ENCODE data around the gene CCDC12.

CCDC12 gene

DNA sequence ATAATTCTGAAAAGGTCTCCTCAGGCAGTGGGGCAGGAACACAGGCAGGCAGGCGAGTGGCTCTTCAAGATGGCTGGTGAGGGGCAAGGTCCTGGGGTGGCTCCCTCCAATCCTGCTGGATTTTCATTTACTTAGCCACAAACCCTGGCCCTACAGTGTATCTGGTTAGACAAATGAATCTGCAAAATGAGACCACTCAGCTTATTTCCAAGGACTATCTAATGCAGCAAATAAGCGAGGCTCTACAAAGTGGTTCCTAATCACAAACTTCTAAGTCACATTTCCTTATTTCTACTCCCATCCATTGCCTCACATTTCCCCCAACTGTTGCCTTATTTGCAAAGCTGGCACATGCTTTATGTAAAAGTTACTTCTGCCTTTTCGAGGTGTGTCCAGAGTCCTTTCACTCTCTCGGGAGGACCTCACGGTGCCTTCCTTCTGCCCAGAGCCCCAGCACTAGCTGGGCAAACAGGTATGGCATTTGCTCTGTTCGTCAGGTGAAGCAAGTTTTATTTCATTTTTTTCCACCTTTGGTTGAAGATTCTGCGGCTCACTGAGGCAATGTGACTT is 40.5 kb downstream of the CCDC12 start:
- no peak for DNase-seq (ENCODE audit: low read depth)

DNA sequence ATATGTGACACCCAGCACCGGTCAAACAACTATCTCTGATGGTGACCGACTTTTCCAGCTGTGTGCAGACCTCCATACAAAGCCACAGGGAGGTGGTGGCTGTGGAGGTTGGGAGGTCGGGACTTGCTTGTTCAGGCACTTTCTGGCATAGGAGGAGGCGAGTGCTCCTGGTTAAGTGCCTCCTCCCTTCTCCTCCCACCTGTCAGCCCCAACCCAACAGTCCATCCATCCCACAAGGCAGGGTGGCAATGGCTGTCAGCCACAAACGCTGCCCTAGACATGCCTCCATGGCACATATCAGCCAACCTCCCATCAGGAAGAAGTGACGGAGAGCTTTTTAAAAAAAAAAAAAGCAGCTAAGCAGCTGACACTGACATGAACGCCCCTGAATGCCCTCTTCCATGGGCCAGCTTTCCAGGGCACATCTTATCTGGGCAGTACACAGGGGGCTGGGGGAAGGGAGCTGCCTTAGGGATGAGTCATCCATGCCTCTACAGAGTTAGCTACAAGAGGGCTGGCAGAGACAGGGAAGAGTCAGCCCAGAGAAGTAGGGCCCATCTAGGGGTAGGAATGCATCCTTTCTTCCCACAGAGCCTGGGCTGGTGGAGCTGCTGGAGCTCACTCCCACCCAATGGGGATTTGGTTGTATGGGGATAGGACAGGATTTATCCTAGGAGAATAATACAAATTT is 41.2 kb downstream of the CCDC12 start:
- DNase-seq (ENCODE audit: low read depth), result no peak

DNA sequence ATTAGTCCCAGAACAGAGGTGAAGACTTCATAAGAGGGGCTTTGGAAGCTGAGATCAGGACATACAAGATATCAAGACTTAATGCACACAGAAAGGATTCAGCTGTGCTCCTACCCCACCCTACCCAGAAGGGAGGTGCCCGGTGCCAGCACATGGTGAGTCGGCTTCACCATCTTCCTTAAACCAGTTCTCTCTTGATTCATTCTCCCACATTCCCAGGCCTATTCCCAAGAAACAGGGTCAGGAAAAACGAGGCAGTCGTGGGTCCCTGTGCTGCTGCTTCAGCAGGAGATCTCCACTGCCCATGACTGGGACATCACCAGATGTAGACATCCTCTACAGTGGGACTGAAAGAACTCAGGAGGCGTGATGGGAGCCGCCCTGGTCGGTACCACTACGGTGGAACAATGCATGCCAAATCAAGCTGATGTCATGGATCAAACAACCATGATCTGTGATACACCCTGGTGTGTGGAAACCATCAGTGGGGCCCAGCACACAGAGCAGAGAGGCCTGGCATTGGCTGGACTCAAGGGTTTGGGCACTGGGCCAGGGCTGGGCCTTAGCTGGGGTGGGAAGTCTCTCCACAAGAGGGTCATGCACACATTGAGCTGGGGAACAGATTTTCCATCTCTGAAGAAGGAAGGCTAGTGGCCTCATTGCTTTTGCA is 41.9 kb downstream of the CCDC12 start:
- DNase-seq (ENCODE audit: low read depth), result no peak

DNA sequence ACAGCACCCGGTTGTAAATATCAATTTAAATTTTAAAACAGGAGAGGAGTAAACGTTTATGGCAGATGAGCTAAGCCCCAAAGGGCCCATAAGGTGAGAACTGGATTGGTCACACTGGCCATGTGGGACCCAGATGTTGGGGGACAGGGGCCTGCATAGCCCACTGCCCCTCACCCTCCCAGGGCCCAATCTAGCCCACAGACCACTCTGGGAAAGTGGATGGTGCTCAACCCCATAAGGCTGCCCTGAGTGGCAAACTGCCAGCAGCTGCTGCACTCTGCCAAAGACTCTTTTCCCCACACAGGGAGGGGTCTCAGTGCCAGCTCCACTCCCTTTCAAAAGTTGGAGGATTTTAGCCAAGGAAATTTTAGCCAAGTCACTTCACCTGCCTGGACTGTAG is 42.5 kb downstream of the CCDC12 start:
- DNase-seq (ENCODE audit: low read depth), result no peak

DNA sequence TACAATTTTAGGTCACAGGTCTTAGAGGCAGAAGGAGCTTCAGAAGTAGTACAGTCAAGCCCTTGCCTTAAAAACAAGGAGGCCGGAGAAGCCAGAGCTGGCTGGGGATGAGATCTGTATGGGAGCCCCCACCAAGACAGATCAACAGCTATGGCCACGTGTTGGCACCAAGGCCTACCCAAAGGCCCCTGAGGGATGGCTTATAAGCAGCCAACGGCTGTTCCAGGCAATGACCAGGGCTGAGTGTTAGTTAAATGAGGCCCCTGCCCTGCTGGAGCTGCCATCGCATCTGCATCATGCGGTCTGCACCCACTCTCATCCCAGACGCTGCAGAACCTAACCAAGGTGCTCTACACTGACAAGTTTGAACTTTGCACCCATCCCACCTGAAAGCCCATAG is 43.3 kb downstream of the CCDC12 start:
- DNase-seq (ENCODE audit: low read depth), result no peak

DNA sequence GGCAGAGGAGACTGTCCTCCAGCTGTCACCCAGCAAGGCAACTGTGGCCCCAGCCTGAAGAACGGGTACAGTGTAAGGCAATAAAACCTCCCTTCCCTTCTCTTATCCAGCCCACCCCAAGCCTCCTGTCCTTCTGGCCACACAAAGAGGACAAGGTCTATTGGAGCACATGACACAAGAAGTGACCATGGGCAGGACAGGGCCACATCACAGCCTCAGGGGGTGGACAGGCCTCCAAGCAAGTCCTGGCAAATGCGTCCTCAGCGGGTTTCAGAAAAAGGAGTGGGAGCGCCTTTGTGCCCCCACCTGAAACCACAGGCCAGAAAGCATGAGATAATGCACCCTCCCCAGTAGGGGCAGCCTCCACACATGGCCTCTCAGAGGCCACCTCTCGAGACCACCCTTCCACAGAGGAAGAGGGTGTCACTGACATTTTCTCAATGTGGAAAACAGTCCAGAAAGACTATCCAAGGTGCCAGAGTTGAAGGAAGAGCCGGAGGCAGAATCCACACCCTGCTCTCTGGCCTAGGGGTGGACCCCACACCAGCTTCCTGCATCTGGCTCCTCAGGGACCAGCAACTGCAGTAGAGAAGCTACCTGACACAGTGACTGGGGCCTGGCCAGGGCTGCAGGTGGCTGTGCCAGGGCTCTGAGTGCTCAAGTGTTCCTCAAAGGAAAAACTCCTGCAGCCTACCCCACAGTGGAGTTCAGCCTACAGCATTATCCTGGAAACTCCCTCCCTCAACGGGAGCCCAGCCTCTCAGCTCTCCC is 43.9 kb downstream of the CCDC12 start:
- no peak for DNase-seq (ENCODE audit: low read depth)

DNA sequence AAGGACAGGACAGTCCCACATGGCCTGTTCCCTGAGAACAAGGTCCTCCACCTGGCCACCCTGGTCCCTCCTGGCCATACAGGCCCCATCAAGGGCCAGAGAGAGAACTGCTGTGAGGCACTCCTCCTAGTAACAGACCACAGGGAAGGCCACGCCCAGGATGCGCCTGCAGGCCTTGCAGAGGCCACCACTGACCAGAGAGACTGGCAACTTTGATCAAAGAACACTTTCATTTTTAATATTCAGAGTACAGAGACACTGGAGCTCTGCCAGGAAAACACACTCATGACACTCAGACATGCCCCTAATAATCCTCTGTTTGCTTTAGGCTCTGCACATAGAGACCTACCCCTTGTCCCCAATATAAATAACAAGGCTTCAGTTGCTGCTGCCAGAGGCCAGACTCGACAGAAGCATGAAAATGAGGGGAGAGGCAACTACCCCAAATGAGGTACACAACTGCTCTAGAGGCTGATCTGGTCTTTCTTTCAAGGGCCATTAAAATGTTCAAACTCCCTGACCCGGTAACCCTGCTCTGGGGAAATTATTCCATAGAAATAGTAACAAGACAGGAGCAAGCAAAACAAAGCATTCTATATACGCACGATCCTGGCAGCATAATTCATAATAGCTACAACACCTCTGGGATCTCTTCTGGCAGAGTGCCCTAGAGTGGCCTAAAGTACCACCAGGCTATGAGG is 44.8 kb downstream of the CCDC12 start:
- no peak for DNase-seq (ENCODE audit: low read depth)

DNA sequence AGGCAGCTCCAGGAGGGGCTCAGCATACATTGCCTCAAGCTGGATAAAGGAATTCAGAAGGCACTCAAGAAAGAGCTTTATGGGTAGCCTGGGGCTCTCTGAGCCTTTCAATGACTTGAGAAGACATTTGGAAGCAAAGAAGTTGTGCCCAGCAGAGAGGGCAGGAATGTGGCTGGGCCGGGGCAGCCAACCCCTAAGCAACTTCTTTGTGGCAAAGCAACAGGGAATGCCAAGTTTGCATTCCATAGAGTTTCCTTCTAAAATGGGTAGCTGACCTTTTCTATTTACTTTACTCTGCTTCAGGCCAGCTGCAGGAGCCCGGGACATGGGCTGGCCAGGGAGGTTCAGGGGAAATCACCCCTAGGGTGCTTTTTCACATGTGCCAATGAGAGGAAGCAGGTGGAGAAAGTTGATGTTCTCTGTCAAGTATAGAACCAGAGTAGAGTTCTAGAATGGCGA is 45.6 kb downstream of the CCDC12 start:
- DNase-seq (ENCODE audit: low read depth), result no peak

DNA sequence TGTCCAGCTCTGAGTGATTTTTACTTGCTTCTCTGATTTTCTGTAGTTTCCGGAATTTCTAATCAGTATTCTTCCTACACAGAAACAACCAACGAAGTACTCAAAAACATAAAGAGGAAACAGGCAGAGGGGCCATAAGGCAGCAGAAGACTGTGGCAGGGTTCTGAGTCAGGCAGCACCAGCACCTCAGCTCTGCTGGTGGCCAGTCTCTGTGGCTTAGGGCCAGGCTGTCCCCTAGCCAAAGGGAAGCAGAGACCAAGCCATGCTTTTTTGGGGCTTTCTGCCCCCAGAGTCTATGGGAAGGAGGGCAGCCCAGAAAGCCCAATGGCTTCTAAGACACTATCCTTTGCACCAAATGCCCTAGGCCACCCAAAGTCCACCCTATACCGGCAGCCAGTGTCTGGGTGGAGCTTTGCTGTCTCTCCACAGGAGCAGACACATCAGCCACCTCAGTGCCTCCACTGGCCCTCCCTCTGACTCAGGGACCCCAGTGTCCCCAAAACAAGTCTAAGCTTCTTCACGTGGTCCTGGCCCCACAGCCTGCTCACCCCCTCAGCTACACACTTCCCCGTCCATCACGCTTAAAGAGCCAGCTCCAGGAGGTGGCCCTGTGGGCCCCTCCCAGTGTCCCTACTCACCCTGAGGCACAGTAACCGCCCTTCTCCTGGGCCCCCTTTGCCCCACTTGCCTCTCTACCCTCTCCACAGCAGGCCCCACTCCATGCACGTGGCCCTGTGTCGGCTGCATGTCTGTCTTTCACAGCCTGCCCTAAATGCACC is 46.2 kb downstream of the CCDC12 start:
- no peak for DNase-seq (ENCODE audit: low read depth)

DNA sequence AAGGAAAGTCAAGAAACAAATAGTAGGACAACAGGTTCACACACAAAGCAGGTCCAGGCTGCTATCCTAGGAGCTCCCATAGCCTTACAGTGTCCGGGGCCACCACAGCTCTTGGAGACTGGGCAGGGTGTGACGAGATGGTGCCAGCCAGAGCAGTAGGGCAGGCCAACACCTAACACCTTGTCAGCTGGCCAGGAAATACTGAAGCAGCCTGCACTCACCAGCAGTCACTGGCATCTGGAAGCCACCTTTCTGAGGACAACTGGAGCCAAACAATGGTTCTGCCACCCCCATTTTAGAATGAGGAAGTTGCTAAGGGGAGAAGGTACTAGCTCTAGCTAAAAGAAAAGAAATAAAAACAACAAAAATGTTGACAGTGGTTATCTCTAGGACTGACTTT is 47.2 kb downstream of the CCDC12 start:
- DNase-seq (ENCODE audit: low read depth), result no peak

DNA sequence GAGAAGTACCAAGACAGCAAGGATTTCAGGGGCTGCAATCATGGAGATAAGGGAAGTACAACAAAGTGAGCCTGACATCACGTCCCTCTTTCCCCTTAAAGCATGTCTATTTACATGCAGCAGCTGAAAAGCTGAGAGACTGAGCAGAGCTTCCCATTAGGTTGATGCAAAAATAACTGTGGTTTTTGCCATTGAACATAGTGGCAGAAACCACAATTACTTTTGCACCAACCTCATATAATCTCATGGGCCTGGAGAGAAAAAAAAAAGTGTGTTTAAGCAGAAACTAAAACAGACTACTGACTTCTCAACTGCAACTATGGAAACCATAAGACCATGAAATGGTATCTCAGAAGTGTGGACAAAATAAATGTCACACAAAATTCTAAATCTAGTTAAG is 48.3 kb downstream of the CCDC12 start:
- no peak for DNase-seq (ENCODE audit: low read depth)

DNA sequence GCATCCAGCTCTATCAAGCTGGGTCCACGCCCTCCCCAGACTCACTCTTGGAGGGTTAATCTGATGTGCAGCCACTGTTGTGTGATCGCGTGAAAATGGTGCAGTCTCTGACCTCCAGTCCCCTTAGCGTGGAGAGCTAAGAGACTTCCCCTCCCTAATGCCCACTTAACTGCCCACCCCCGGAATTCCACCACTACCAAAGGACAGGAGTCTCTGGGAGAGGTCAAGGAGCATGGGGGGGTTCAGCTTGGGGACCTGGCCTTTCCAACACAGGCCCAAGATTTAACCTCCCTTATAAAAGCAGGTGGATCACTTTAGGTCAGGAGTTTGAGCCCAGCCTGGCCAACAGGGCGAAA is 48.8 kb downstream of the CCDC12 start:
- no peak for DNase-seq (ENCODE audit: low read depth)

DNA sequence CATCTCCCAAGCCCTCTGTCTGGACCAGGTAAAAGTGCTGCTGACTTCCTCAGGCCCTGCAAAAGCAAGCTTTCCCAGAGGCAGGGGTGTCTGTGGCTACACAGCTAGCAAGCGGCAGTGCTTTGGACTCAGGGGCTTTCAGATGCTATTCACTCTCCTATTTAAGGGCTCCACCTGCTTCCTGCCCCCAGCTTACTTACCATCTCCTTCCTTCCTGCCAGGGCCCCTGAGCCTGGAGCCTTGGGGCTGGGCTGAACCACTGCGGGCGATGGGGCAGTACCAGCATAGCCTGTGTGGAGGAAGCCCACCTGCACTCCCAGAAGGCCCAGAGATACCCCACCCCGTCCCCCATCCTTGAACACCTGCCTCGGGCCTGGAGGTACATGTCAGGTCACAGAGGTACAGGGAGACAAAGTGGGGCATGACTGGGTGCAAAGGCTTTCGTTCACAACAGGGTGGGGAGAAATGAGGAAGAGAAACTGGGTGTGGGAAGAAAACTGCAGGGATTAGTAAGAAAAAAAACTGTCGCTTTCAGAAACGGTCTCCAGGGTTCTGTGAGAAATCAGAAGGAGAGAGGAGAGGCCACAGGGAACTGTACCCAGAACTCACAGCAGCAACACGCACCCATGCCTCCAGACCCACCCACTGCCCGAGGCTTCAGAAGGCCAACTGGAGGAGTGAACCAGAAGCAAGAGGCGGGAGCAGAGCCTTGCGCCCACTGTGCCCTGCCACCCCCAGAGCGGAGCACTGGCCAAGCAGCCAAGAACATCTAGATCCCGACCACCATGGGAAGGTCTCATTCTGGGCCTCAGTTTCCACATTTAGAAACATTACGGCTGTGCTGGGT is 49.5 kb downstream of the CCDC12 start:
- DNase-seq (ENCODE audit: low read depth), result no peak

DNA sequence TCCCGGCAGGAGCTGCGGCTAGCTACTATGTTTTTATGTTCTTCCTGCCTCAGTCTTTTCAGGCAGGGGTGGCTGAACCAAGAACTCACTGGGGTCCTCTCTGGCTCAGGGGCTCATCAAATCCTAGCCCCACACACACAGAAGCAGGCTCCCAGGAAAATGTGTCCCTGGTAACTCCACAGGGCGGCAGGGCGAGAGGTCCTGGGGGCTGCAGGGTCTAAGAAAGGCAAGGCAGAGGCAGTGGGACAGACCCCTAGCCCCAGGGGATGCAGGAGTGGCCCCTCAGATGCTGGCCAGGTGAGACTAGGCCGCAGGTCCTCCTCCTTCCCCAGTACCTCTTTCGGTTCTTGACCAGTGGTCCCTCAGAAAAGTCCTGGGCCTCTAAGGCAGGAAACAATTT is 50.1 kb downstream of the CCDC12 start:
- DNase-seq (ENCODE audit: low read depth), result no peak

DNA sequence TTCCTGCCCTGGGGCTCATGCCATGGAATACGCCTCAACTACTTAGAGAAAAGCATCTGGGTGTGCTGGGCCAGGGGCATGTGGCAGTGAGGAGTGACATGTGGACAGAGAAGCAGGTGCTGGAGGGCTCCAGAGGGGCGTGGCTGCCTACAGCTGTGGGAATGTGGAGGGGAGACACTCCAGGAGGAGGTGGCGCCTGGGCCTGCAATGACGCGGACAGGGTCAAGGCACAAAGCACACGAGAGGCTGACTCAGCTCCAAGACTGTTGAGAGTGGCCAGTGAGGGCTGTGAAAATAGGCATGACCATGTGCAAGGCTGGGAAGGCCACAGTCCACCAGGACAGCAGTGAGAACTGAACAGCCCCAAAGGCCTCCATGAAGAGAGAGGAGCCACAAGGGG is 50.5 kb downstream of the CCDC12 start:
- DNase-seq (ENCODE audit: low read depth), result no peak

DNA sequence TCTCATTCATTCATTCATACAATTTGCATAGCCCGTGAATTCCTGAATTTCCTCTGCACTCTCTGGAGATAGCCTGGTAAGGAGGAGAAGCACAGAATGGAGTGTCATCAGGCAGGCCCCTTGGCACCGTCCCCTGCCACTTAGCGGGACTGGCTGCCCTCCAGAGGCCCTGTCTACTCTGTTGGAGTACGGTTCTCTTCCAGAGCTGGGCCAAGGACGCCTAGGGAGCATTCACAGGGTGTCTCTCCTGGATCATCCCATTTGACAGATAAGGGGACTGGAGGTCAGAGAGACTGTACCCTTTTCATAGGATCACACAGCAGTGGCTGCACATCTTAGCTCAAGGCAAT is 51.0 kb downstream of the CCDC12 start:
- DNase-seq (ENCODE audit: low read depth), result no peak

DNA sequence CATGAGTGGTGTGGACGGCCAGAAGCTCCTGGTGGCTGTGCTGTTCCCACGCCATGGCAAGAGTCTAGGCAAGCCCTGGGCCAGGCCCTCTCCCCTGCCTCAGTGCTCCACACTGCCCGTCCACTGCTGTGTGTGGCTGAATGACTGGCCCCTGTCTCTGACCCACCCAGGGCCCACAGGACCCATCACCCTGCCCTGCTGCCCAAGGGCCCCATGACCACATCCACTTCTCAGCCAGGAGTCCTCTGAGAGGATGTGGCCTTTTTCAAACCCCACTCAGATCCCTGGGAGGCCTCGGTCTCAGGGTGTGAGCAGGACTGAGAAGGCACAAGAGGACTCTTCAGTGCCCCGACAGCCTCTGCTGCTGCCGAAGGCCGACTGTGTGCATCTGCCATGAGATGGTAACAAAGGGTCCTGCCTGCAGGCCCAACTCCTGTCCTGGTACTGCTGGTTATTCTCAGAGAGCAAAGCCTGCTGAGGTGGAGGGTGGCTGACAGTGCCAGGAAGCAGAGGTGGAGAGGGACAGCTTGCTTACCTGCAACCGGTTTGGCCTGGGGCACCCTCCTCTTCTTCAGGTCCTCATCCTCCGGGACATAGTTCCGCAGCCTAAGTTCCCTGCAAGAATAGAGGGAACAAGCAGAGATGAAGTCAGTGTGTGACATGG is 51.5 kb downstream of the CCDC12 start:
- no peak for DNase-seq (ENCODE audit: low read depth)

DNA sequence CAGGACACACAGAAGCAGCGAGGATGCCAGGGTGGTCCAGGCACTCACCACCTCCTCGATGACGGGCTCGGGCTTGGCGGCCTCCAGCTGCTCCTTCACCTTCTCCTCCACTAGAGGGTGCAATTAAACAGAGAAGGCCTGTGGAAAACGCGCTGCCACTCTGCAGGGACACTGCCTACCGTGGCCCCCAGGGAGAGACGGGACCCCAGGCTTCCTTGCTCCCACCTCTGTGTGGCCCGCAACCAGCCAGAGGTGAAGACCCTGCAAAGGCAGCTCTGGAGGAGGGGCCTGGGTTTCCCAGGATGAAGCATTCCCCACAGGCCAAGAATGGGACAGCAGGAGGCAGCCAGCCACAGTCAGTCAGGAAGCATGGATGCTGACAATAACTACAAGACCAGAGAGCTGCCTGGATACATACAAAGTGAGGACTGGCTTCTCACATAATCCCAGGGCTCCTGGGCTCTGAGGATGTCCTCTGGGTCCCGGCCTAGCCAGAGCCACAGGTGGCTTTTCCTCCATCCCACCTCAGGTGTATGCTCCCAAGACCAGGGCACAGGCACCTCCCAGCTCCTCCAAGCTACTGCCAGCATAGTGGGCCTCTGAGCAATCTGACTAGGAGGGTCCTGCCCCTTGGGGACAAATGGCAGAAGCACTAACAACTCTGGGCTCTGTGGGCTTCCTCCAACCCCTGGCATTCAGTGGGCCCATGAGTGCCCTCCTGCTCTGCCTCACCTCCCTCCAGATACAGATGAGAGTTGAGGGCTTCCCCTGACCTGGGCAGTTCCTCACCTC is 52.8 kb downstream of the CCDC12 start:
- DNase-seq (ENCODE audit: low read depth), result no peak

DNA sequence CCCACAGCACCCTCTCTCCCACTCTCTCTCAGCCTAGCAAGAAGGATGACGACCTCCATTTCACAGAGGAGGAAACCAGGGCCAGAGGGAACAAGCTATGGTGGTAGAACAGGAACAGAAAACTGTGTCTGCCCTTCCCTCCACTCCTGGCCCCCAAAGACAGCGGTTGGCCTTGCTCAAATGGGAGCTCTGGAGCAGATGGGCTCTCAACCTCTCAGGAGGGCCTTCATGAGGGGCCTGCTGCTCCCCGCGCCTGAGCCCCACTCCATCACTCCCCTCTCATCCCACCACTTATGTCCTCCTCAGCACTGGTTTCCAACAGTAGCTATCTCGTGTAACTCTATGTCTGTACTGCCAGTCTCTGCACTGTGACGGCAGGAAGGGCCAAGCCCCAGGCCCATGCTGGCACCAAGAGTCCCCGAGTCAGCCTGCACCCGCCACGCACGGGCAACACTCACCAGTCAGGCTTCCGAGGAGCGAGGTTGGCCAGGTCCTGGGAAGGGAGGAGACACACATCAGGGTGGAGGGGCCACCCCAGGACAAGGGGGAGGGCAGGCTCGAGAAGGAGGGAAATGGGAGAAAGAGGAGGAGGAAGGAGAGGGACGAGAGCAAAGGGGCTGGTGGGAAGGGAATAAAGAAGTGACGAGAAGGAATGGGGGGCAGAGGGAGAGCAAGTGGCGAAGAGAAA is 53.5 kb downstream of the CCDC12 start:
- DNase-seq (ENCODE audit: low read depth), result no peak
